Activated naive CD8-positive, alpha-beta T cell treated with anti-CD3 and anti-CD28 coated beads for 36 hours (primary cell): ENCODE measurements around the gene ZNF813. TPM values are rescaled to one million over a fixed set of nuclear protein-coding genes. Genes with fewer than 3 reads are reported as not detected.

Experiments used
- total RNA-seq, 2 experiments: library from RNA; stranded (reverse); gene quantifications; one replicate each; pipeline ENCODE4 v1.2.3, GENCODE V29; 2021

ZNF813 gene
- total RNA-seq, 2 experiments from 2014 or later, result 8.3 to 8.6 TPM

Other genes starting within 250 kb of the ZNF813 start
- 10 to 100 TPM in 1 of 2 experiments, 1 to 10 TPM in 1; 9.5 to 11.4 TPM for gene ZNF677, start 212.9 kb upstream of the ZNF813 start, total RNA-seq
- not detected for gene VN1R2, start 209.4 kb upstream of the ZNF813 start, total RNA-seq
- gene VN1R4, start 200.0 kb upstream of the ZNF813 start, total RNA-seq, result not detected
- gene ZNF845, start 134.0 kb upstream of the ZNF813 start, total RNA-seq, result 1 to 10 TPM; 6.7 to 7.3 TPM
- gene ZNF525, start 102.0 kb upstream of the ZNF813 start, total RNA-seq, result 10 to 100 TPM; 22.4 to 25.7 TPM
- gene ZNF765, start 72.6 kb upstream of the ZNF813 start, total RNA-seq, result 10 to 100 TPM; 11.9 to 12.0 TPM
- gene ZNF761, start 35.7 kb upstream of the ZNF813 start, total RNA-seq, result 10 to 100 TPM; 10.9 to 12.4 TPM
- gene ZNF331, start 70.4 kb downstream of the ZNF813 start, total RNA-seq, result 10 to 100 TPM; 18.1 to 21.3 TPM
- not detected for gene DPRX, start 164.3 kb downstream of the ZNF813 start, total RNA-seq